Measurements from ENCODE around the gene SUGCT.

GRCh38 chr7:40470817-40471216, 336.0 kb downstream of the SUGCT start:
- TF ChIP-seq POLR2A (IDR thresholded peaks at IDR 0.05) = no peak
- TF ChIP-seq CTCF (IDR thresholded peaks at IDR 0.05) = no peak
